Nucleus accumbens (tissue), 56 donors: Measurements from ENCODE around the gene GFOD1.

ENCODE experiments used
- DNase-seq, 56 donors: peaks; one replicate each; lab custom pipeline; 2025; lab: John Stamatoyannopoulos, UW

The GFOD1 gene

GRCh38 chr6:13429406-13429753, 58.0 kb downstream of the GFOD1 start:
- no peak for DNase-seq

- DNase-seq = peak in 1 of 56 donors; percentile 25
Measured at GRCh38 chr6:13428583-13429405, 58.6 kb downstream of the GFOD1 start.

GRCh38 chr6:13427801-13428582, 59.4 kb downstream of the GFOD1 start:
- no peak for DNase-seq

DNA sequence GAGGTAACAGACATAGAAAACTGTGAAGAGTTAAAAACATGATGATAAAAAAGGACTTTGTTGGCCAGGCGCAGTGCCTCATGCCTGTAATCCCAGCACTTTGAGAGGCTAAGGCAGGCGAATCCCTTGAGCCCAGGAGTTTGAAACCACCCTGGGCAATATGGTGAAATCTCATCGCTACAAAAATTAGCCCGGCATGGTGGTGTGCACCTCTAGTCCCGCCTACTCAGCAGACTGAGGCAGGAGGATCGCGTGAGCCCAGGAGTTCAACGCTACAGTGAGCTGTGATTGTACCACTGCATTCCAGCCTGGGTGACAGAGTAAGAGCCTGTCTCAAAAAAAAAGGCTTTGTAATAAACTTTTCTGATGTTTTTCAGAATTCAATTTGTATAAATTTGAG, 60.1 kb downstream of the GFOD1 start:
- no peak for DNase-seq

GRCh38 chr6:13425943-13426931, 61.2 kb downstream of the GFOD1 start:
- peak in 3 of 56 donors; percentile 12 to 30 (median 16) for DNase-seq

GRCh38 chr6:13425270-13425873, 62.0 kb downstream of the GFOD1 start:
- no peak for DNase-seq

GRCh38 chr6:13423252-13423651, 64.1 kb downstream of the GFOD1 start:
- no peak for DNase-seq

- no peak for DNase-seq
Measured at GRCh38 chr6:13422681-13423221, 64.6 kb downstream of the GFOD1 start.

GRCh38 chr6:13421425-13422059, 65.9 kb downstream of the GFOD1 start:
- no peak for DNase-seq

GRCh38 chr6:13420269-13420668, 67.1 kb downstream of the GFOD1 start:
- DNase-seq = no peak

DNA sequence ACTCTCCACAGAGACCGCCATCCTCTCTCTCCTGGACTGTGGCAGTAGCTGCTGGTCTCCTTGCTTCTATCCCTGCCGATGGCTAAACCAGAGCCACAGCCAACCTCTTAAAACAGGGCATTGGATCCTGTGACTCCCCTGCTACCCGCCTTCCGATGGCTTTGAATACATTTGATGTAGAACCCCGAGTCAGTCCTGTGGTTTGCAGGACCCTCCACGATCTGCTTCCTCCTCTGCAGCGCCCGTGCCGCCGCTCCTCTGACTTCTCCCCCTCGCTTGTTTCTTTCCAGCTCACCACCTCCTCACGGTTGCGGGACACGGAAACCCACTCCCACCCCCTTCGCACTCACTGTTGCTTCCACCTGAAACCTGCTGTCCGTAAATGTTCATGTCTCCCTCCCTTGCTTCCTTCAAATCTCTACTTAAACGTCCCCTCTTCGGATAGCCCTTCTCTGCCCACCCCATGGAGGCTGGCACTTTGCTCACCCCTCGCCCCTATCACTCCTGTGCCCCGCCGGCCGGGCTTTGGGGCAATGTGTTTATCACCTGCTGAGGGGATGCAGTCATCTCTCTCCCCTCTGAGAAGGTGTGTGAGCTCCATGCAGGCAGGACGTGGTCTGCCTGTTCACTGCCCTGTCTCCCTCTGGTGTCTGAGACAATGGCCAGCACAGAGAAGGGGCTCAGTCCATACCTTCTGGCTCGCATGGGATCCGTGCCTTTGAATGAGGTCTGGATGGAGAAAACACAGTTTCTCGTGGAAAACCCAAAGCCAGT, 67.8 kb downstream of the GFOD1 start:
- DNase-seq = no peak

- DNase-seq = no peak
Measured at GRCh38 chr6:13418844-13419243, 68.6 kb downstream of the GFOD1 start.

DNA sequence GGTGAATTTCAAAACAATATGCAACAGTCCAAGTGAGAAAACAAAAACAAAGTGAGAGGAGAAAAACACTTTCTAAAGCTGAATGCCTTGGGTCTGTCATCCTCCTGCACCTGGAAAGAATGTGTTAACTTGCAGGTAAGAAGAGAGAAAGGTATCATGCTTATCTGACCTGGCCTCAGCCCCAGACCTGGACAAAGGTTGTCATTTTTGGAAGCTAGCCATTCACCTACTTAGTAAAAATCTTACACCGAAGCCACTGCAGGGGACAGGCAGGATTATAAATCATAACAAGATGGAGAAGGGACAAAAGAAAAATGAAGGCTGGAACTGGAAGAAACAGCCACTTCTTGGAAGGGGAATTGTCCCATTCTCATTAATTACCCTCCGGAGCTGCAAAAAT, 69.4 kb downstream of the GFOD1 start:
- no peak for DNase-seq

- DNase-seq = no peak
Measured at GRCh38 chr6:13417431-13417830, 70.0 kb downstream of the GFOD1 start.

DNA sequence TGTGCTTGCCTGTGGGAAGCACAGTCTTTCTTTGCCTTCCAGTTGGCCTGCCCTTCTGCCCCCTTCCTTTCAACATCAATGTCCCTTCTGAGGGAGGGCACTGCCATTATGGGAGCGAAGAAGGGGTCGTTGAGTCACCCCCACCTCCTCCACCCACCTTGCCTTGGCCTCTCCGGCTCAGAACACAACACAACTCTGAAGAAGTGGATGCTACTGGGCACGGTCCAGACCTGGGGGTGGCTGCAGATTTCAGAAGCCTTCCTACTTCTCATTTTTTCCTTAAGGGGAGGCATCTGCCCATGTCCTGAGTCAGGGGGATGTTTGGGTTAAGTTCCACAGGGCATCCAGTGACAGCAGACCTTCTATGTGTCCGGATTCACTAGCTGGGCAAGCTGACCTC, 72.1 kb downstream of the GFOD1 start:
- DNase-seq = no peak

- DNase-seq = peak in 39 of 56 donors; percentile 12 to 69 (median 44)
Measured at GRCh38 chr6:13413900-13414555, 73.4 kb downstream of the GFOD1 start.

DNA sequence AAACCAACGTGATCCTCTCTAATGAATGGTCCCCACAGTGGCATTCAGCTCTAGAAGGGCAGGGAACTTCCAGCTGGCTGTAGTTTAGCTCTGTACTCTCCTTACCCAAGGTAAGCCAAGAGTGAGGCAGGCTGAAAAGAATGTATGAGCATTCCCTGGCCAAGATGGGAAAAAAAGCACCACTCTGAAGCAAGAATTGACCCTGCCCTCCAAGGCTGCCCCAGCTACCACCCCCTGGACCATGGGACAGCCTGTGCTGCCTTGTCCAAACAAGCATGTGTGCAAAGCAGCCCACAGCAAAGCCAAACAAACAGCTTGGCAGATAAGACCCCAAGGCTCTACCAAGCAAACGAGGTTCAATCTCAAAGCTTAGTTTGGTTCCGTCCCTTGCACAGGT, 73.9 kb downstream of the GFOD1 start:
- DNase-seq = no peak
